HG03558 (cell line): ENCODE measurements around the gene DYNC1LI1.

ENCODE experiments used
- ATAC-seq: cut with Tn5 transposase; IDR thresholded peaks from one replicate; pipeline ENCODE4 v1.9.1; 2021; ENCODE audit warnings: moderate number of reproducible peaks; ENCODE audit not compliant: unreplicated experiment; ENCODE audit errors: extremely low read depth

DYNC1LI1 gene

DNA sequence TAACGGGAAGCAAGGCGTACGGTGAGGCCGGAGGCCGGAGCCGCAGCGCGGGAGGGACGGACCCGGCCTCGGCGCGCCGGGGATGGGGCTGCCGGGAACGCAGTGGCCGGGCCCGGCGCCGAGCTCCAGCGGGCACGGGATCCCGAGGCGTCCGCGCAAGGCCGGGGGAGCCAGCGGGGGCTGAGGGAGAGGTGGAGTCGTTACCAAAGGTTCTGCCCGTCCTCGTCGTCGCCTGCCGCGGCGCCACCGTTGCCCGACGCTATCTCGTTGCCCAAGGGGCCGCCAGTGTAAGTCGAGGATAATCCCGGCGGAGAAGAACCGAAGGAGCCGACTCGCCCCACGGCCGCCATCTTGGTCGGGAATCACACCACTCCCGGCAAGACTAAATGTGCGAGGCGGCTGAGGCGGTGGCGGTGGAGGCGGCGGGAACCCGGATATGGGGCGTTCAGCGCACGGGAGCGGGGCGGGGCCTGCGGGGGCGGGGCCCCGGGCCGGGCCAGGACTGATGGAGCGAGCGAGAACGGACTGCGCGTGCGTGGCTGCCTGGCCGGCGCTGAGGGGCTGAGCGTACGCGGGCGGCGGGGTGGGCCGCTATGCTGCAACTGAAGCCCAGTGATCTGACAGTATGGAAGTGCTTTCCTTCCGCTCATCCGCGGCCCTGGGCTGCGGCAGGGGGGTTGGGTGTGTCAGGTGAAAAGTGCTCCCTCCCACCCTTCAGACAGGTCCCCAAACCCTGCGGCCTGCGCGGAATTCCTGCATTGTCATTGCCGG is at the start of gene DYNC1LI1:
DYNC1LI1 (minus strand) TSS at position 438 of the 771 bp plus-strand sequence; CDS start at position 350, 88 bp downstream.
- peak; percentile 76 for ATAC-seq

DNA sequence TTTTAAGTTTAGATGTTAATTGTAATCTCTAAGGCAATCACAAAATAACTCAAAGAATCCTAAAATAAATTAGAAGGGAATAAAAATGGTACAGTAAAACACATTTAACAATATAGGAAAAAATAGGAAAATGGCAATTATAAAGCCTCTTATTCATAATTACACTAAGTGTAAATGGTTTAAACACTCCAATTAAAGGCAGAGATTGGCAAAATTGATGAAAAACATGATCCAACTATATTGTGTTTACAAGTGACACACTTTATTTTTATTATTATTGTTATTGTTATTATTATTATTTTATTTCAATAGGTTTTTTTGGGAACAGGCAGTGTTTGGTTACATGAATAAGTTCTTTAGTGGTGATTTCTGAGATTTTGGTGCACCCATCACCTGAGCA is 48.7 kb upstream of the DYNC1LI1 start:
- no peak for ATAC-seq

DNA sequence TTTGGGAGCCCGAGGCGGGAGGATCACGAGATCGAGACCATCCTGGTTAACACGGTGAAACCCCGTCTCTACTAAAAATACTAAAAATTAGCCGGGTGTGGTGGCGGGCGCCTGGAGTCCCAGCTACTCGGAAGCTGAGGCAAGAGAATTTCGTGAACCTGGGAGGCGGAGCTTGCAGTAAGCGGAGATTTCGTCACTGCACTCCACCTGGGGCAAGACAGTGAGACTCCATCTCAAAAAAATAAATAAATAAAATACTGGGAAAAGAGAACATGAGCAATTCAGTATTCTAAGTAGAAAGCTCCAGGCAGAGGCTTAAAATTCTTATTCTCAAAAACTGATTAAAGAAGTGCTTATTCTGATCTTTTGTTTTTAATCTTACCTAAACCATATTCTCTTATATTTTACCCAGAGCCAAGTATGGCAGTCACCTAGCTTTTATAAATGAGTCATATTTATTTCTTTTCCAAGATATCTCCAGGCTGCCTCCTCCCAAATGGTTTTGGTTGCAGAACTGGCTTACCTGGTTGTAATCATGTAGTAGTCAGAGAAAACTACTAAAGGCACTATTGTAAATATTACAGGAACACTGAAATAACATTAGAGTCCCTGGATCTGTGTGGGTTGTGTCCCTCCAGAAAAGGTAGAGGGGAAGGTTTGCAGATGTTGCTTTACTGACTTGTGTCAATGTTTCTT is 45.8 kb upstream of the DYNC1LI1 start:
- no peak for ATAC-seq

DNA sequence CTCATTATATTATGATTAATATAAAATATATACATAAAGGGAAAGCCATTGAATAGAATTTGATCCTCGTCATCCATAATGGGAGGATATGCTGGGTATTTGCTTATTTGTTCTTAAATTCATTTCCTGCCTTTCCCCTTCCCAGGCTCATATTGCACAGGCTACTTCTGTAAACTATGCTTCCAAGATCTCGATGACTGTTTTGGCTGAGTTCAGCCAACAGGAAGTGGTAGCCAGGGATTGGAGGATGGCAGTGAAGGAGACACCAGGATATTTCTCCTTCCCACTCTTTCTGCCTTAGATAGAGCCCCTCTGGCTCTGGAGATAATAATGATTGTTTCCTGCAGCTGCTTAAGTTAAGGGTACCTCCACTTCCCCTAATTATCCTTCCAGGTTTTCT is 44.3 kb upstream of the DYNC1LI1 start:
- ATAC-seq: no peak

DNA sequence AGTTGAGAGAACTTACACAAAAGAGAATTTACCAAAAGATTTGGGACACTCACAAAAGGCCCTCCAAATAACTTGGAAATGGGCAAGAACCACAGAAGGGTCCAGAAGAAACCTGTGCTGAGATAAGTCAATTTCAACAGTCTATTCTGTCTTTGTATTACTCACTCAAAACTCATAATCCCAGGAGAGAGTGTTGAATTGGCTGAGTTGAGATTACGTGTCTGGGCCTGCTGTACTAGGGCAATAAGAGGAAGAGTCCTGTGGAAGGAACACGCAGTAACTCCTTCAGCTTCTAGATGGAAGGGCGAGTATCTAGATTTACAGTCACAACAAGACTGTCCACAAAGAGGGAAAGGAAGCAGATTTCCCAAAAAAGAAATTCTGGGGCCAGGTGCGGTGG is 42.5 kb upstream of the DYNC1LI1 start:
- no peak for ATAC-seq

DNA sequence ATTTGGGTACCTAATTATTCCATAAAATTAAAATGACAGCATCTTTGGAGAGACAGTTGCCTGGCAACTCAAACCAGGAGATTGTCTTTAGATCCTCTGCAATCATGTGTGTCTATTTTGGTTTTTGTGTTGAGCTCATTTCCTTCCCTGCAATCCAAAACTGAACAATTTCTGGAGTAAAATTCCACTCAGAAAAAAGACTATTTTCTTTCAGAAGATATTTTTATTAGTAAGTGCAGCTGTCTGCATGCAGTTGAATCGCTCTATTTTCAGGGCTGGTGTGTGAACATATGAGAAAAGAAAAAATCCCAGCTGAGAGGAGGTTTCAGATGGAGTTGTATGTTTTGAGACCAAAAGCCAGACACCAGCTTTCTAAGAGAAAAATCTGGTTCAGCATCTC is 41.9 kb upstream of the DYNC1LI1 start:
- no peak for ATAC-seq

DNA sequence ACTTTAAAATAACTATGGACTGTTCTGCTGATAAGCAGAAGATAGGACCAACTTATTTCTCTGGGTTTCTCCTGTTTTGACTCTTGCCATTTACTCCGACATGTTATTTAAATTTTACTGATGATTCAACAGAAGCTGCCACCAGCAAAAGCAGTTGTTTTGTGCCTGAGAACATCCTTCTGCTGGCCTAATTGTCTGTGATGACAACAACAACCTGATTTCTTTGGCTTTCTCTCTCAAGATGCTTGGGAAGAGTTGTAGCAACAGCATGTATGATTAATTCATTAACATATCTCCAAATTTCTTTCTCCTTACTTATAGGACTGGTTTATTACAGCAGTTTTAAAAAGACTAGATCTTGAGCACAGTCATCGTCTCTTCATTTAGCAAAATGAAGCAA is 36.9 kb upstream of the DYNC1LI1 start:
- ATAC-seq: no peak

DNA sequence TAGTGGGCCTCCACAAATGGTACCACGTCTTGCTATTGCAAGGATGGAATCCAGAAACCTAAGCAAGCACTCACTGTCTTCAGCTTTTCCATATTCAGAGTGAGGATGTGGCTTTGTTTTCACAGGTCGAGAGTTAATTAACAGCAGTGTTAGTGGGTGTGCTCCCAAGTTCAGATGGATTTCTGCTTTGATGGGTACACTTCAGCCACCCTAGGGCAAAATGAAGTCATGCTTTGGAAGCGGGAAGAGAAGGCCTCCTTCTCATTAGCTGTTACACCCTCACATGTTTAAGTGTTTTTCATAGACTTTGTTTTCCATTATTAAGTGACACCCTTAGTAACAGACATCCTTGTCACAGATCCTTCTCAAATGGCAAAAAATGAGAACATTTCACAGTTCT is 36.3 kb upstream of the DYNC1LI1 start:
- no peak for ATAC-seq

DNA sequence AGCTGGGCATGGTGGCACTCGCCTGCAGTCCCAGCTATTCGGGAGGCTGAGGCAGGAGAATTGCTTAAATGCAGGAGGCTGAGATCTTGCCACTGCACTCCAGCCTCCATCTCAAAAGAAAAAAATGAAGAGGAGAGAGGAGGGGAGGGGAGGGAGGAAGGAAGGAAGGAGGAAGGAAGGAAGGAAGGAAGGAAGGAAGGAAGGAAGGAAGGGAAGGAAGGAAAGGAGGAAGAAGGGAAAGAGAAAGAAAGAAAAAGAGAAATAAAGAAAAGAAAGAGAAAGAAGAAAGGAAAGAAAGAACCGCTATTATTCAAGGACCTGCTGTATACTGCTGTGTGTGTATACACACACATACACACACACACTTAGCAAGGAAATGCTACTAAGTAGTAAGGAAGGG is 35.6 kb upstream of the DYNC1LI1 start:
- ATAC-seq: no peak

DNA sequence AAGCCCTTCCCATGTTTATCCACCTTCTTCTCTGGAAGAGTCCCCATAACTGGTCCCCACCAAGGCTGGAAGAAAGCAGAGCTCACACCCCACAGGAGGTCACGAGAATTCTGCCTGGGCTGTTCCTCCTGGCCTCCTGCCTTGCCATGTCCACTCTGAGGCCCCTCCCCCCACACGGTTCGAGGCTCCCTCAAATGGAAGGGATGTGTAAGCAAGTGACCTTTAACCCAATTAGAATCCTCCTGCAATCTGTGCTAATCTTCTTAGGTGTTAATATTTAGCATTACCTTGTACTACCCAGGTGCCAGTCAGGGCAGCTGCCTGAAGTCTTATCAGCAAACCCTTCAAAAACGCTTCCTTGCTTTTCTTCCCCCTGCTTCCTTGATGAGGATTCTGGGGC is 32.4 kb upstream of the DYNC1LI1 start:
- no peak for ATAC-seq

DNA sequence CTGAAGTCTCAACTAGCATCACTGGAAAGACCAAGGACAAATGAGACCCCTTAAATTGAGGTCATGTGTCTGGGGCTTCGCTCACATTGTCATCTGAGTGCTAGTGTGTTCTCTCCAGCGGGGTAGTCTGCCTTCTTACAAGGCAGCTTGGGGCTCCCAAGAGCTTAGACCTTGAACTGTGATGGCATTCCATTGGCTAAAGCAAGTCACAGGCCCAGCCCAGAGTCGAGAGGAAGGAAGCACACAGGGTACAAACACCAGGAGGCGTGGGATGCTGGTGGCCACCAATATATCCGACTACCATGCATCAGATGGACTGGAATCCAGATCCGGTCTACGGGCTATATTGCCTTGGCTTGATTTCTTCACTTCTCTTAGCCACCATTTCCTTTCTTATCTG is 31.5 kb upstream of the DYNC1LI1 start:
- ATAC-seq: no peak

DNA sequence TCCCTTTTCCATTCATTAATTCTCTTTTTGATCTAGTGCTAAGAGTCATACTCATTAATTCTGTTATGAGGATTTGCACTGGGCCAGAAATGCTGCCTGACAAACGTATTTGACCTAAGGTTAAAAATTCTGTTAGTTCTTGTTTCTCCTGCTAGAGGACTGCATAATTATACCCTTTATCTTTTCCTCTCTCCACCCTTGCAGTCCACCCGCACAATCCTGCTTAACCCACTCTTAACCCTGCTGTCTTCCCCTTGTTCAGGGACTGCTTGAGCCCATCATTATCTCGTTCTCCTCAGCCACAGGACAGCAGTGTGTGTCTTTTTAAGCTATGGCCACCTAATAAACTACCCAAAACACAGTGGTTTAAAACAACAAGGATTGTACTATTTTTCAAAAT is 31.1 kb upstream of the DYNC1LI1 start:
- no peak for ATAC-seq

DNA sequence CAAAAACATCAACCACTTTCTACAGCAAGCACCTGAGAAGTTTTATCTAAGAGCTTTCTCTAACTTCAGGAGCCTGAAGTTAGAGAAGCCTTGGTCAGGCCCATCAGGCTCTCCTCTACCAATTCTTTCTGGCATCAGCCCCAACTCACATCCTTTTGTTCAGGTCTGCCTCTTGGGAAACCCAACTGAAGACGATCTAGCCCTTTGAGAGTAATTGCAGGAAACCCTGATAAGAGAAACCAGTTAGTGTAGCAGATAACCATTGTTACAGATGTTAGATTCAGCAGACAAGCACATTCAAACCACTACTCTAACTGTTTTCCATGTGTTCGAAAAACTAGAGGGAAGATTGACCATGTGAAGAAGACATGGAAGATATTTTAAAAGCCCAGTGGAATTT is 27.0 kb upstream of the DYNC1LI1 start:
- no peak for ATAC-seq

DNA sequence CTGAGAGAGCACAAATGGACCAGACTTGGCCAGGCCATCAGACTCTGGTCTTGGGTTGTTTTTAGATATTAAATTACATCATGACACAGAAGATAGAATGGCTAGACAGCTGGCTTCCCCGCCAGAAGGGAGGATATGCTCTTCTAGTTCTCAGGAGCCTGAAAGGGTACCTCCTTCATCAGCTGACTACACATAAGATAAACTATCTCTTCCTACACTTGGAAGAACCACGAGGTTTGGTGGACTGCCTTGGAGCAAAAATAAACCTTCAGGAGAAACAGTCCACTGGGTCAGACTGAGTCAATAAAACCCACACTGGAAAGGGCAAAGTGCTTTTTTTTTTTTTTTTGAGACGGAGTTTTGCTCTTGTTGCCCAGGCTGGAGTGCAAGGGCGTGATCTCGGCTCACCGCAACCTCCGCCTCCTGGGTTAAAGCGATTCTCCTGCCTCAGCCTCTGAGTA is 26.3 kb upstream of the DYNC1LI1 start:
- no peak for ATAC-seq

DNA sequence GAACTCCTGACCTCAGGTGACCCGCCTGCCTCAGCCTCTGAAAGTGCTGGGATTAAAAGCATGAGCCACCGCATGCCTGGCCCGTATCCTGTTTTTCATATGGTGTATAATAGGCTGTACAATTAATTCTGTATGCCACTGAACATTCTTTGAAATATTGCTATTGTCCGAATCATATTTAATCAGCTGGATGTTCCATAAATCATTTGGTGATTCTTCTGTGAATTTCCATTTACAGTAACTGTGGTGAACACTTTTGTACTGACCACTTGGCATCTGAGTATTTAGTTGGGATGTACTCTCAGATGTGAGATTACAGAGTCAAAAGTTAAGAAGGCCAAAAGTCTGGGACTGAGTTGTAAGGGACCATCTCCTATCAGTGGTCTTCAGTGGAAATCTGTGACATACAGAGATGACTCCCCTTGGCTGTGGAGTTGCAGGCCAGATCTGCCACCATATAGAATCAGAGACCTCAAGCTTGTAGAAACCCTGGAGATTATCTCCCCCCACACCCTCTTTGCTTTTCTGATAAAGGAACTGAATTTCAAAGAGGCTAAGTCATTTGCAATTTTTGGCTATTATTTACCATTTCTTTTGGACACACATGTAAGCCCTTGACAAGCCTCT is 25.7 kb upstream of the DYNC1LI1 start:
- ATAC-seq: no peak

DNA sequence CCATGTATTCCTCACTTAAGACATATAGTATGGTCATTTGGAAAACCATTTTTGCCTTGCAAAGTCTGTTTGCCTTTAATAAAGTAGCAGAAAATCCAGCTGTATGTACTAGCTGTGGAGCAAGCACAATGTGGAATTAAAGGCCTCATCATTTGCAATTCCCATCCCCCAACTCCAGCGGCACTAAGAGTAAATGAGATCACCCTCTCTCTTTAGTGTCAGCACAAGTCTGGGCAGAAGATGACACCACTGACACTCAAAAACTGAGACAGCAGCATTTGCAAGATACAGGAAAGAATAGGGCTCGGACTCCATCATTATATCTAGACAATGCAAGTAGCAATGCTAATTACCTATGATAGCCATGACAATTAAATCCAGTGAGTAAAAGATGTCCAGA is 24.7 kb upstream of the DYNC1LI1 start:
- ATAC-seq: no peak

DNA sequence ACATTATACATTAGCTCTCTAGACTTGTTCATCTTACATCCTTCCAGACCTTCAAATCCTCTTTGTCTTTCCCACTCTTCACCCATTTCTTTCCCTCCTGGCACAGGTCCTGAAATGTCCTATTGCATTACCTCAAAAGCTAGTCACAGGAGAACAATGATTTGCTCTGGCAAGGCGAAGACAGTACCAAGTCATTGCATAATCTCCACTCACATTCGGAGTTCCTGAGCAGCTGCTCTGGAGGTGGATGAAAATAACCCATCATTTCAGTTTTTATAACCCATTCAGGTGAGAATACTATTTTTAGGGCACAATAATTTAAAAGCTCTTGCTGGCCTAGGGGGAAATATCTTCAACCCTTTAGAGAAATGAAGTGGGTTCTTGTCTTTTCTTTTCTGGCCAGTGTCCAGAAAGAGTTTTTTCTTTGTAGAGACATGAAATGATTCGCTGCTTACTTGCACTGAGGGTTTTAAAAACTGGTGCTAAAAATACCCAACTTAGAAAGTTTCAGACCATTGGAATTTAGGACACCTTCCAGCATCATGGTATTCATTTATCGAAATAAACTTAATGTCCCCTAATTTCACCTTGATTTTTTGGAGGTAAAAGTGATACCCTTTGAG is 23.4 kb upstream of the DYNC1LI1 start:
- no peak for ATAC-seq

DNA sequence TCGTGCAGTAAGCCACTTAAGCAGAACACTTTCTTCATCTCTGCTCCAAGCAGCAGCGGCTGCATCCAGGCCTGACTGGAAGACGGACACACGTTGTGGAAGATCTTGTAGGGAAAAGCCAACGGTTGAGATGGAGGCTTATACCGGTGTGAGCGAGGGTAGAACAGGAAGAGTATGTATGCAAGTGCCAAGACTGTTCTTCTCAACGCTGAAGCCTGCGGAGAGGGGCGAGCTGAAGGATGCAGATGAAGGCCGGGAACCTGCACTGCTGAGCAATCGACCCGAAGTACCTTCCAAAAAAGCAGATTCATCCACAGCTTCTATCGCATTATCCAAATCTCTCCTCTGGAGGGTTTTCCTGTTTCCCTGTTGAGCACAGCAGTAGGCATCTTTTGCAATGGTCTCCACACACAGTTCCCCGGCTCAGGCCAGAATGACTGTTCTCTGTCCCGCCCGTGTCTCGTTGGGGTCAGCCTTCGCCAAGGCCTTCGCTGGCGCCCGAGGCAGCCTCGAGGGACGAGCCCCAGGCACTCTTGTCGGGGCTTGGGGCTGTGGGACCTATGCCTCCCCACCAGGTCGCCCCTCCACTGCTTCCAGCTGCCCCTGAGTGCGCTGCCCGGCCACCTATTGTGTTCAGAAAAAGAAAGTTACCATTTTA is 22.2 kb upstream of the DYNC1LI1 start:
- no peak for ATAC-seq

DNA sequence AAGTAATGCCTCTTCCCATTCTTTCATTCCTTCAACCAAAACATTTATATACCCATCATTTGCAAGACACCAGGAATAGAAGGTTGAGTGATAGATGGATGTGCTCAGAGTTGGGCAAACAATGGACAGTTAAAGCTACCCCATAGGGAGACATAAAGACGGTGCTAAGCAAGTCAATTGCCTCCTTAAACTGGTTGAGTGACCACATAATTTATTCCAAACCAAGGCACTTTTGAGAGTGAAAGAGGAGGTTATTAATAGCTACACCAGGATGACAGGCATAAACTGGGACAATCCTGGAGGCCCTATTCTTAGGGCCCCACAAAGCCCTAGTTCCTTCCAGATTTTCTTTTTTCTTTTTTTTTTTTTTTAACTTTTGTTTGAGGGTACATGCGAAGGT is 21.4 kb upstream of the DYNC1LI1 start:
- ATAC-seq: no peak

DNA sequence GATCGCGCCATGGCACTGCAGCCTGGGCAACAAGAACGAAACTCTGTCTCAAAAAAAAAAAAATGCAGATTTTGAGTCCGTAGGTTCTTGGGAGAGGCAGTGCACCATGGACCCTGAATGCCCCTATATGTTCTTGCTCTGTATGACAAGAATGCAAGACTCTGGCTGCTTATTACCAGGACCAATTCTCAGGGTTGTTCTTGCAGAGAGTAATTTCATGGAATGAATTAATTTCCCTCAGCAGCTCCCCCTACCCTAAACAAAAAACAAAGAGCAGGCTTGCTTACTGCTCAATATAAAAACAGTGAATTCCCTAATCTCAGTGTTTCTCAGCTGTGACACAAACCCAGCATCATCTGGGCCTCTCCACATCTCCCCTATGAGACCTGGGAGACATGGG is 20.5 kb upstream of the DYNC1LI1 start:
- ATAC-seq: no peak
